GM19324 (cell line): ENCODE measurements around the gene RFX2.
"Not testable (repeated sequence)": the region's sequence is repeated elsewhere in the genome, so short reads cannot be mapped to it uniquely, and the experiment has no call there.

ENCODE experiments used
- ATAC-seq: cut with Tn5 transposase; IDR thresholded peaks from one replicate; pipeline ENCODE4 v1.9.1; 2021; ENCODE audit warnings: mild to moderate bottlenecking, moderate library complexity; ENCODE audit not compliant: unreplicated experiment, low FRiP score

The RFX2 gene

DNA sequence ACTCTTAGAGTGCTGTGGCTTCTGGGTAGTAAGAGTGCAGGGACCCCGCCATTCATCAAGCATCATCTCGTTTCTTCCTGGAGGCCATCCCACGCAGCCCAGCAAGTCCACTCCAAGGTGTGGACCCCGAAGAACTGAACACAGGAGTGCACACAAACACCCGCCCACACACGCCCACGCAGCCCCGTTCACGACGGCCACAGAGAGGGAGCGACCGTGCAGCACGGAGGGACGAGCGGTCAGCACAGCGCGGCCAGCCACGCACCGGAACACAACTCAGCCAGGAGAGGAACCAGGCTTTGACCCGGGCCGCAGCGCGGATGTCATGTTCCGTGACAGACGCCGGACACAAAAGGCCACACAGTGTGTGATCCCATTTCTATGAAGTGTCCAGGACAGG, 114.2 kb downstream of the RFX2 start:
- ATAC-seq = no peak

DNA sequence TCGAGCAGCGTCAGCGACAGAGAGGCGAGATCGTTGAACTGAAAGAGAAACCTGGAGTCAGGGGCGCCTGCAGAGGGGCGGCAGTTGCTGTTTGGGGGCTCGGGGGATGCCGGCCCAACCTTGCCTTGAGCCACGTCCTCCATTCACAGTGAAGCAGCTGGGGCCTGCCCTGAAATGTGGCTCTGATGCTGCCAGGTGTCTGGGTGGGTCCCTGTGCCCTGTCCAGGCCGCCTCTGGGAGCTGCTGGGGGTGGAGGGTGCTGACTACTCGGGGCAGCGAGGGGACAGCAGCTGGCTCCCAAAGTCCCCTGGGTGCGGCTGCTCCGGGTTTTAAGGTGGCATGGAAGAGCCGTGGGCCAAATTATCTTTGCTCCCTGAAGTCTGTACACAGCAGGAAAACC, 114.7 kb downstream of the RFX2 start:
- no peak for ATAC-seq

DNA sequence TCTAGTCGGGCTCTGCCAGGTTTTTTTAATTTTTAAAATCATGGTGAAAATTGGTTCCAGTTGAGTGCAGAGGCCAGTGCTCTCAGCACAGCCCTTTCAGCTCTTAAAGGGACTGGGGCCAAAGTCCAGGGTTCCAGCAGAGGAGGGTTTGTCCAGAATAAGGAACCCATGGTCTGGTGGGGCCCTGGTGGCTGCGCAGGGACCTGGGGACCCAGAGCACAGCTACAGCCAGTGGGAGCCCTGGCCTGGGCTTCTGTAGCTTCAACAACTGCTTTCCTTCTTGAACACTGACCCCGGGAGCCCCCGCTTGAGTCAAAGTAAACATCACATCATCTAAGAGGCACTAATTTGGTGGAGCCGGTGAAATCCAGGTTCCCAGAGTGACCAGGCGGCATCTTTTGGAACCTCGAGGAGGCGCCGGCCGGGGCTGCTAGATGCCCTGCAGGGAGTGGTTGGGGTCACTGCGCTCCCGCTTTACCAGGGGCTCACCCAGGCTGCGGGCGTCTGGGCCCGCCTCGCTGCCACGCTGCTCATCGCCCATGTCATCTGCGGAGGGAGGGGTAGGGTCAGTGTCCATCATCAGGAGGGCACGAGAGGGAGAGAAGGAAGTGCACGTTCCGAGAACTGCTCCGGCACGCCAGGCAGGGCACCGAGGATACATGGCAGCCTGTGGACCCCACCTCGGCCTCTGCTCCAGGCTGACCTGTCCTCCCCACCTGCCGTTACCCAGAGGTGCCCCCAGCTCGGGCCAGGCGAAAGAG, 115.7 kb downstream of the RFX2 start:
- ATAC-seq = no peak

DNA sequence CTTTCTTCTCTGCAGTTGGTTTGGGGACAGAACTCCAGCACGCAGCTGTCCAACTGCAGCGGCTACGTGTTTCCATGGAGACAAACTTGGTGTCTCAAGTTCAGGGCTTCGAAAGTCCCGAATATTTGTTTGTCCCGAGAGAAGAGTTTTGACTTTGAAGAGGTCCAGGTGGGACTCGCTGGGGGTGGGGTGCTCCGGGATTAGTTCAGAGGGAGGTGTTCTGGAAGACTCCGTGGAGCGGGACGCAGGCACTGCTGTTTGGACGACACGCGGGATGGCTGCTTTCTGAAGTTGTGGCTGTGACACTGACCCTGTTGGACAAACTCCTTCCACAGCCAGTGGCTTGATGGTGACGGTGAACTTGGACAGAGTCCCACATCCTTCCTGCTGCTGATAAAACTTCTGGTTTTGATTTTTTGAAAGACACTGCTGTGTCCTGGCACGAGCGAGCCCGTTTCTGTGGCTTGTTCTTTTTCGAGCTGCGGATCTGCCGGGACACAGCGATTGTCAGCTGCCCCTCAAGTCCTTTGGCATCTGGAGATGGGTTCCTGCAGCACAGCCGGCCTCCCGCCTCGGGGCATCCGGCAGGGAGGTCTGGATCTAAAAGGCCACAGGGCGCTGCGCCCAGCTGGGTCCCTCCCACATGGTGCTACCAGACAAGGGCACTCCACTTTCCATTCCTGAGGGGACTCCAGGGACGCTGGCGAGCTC, 116.5 kb downstream of the RFX2 start:
- no peak for ATAC-seq

DNA sequence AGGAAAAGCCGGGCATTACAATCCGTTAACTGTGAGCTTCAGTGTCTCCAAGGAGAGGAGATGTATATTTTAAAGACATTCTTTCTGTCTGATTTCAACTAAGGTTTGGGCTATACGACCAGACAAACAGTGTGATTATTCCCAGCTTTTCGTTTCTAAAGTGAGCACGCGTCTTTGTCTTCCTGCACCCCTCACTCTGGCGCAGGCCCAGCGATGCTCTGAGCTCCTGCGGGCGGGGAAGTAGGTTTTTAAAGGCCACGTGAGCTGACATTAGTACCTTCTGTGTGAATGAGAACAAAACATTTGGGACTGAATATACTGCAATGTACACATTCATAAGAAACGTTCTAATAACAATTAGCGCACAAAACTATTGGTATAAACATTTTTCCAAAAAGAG, 117.1 kb downstream of the RFX2 start:
- ATAC-seq = no peak

DNA sequence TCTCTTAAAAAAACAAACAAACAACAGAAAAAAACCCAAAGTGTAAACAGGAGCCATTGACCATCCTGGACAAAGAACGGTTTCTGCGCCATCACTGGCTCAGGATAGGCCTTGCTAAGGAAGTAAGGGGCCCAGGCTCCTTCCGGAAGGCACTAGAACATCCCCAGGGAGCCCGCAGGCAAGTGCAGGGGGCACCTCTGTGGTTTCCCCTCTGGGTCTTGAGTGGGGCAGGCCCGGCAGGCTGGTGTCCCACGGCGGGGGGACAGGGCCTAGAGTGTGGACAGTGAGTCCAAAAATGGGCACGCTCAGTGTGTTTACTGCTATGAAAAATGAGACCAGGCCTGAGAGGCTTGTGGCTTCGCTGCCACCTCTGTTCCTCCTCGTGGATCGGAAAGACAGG, 117.5 kb downstream of the RFX2 start:
- ATAC-seq = no peak

DNA sequence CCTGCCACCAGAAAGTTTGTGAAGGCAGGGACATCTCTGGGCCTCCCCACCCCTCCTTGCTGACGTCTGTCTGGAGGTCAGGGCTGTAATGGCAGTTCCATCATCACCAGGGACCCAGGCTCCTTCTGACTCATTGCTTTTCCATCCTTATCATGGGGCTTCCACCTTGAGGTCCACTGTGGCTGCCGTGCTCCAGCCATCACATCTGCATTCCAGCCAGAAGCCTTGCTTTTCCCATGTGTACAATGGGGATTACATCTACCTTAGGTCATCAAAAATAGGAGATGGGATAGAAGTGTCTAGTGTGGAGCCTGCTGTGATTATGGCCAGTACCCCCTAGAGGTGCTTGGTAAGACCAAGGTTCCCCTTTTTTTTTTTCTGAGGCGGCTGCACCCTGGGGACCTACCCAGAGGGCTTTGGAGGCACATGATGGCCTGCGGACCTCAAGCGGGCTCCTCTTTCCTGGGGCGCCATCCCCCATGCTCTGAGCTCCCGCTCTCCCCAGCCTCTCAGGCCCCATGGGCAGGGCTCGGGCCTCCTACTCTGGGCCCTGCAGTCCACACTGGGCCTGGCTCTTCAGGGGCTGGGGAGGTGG, 119.0 kb downstream of the RFX2 start:
- no peak for ATAC-seq

DNA sequence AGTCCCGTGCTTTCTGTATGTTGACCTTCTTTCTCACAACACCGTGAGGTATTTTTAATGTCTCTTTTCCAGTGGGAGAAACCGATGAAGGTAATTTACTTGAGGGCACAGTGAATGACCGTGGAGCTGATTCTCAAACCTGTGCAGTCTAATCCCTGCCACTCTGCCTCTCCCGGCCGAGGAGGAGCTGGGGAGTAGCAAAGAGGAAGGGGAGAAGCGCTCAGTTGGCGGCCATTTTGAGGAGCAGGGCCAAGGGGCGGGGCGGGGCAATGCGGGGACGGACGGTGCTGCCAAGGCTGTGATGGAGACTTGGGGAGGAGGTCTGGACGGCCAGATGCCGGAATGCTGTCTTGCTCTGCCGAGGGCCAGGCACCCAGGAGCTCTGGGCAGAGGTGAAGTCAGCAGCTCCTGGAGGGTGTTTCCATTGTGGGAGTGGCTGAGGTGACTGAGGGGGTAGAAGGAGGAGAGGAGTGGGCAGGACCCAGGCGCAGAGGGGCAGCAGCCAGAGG, 120.0 kb downstream of the RFX2 start:
- ATAC-seq = no peak

DNA sequence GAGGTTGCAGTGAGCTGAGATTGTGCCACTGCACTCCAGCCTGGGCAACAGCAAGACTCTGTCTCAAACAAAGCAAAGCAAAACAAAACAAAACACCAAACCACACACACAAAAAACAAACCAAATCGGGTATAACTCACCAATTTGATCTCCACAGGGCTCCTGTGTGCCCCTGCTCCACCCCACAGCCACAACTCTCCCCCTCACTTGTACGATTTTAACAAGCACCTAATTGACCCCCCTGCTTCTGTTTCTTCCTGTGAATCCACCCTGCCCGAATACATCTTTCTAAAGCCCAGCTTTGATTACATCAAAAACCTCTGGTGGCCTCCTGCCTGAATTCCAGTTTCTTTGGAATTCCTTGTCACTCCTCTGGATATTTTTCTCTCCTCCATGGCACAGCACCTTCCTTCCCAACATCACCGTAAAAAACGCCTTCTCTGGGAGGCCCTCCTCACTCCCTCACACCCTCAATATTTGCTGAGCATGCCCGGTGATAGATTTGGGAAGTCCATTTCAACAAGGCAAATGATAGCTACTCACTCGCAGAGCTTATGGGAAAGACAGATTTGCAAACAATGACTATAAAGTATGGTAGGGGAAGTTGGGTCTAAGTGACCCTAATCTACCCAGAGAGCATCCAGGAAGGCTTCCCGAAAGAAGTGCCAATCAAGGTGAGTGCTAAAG, 120.8 kb downstream of the RFX2 start:
- no peak for ATAC-seq

DNA sequence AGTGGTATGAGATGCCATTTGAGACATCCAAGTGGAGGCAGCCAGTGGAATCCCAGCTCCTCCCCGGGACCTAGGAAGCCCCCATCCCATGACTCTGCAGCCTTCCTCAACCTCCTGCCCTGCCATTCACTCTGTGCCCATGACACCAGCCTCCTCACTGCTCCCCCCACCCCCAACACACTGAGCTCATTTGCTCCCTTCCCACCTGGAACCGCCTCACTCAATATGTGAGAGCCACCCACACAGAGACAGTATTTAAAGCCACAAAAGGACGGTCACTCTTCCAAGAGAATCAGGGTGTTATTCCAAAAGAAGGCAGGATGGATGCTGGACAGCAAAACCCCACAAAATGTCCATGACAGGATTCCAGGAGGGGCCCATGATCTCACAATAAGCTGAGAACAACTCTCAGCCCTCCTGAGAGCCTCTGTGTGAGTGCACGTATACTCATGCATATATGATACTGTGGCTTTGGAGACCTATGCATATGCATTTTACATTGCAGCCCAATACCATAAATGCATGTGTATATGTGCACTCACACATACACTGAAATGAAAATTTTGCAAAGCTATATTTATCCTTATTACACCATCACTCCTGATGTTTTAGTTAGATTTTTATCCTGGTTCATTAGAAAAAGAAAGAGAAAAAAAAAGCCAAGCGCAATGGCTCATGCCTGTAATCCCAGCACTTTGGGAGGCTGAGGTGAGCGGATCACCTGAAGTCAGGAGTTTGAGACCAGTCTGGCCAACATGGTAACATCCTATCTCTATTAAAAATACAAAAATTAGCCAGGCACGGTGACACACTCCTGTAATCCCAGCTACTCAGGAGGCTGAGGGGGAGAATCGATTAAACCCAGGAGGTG, 121.5 kb downstream of the RFX2 start:
- no peak for ATAC-seq

DNA sequence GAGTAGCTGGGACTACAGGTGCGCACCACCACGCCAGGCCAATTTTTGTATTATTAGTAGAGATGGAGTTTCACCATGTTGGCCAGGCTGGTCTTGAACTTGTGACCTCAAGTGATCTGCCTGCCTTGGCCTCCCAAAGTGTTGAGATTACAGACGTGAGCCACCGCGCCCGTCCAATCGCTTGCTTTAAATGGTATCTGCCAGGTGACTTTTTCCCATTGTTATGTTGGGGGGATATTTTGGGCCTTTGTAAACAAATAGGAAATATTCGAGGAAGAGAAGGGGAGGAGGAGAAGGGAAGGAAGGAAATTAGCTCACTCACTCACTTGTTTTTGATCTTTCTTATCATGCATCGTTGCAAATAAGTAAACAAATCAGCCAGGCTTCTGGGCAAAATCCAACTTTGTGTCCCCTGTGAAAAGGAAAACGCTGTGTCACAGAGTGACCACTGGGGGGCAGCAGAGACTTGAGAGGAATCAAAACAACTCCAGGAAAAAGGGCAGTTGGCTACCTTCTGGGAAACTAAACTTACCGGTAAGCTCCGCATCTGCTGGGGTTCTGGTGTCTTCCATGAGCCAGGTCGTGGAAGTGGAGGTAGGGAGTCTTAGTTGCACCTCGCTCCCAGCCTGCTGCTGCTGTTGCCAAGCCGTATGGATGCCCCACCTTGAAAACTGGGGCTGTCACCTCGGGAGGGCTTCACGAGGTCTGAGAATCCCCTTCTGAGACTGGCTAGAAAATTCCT, 123.1 kb downstream of the RFX2 start:
- no peak for ATAC-seq

DNA sequence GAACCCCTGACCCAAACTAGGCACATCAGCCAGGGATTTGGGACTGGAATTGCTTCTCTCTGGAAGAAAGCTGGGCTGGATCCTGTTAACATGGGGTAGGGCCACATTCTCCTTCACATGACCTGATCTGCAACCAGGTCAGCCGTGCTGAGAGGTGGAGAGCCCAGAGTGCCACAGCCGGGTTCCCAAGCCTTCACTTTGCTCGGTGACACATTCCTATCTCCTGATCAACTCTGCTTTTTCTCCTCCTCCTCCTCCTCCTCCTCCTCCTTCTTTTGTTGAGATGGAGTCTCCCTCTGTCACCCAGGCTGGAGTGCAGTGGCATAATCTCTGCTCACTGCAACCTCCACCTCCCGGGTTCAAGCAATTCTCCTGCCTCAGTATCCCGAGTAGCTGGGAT, 124.5 kb downstream of the RFX2 start:
- ATAC-seq = not testable (repeated sequence)

DNA sequence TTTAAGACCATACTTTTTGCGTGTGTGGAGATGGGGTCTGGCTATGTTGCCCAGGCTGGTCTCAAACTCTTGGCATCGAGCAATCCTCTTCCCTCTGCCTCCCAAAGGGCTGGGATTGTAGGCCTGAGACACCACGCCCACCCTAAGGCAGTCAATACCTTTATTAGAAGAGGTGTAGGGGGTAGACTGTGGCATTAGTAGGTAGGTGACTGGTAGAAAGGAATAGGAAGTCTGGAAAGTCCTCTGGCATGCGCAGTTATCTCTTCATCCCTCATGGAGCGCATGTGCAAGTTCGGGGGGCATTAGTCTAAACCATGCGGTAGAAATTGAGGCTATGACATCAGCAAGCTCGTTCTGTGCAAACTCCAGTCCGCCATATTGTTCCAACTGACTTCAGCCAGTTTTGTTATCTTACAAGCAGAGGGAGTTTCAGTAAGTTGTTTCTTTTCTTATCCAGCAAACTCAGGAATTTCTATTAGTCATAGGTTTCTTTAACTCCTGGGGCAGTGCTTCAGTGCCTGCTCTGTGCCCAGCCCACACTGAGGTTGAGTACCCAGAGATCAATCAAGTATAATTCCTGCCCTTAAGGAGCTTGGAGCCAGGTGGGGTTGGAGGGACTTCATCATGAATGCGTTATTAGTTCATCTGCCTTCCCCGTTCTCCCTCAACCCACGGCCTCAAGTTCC, 125.1 kb downstream of the RFX2 start:
- ATAC-seq = no peak

DNA sequence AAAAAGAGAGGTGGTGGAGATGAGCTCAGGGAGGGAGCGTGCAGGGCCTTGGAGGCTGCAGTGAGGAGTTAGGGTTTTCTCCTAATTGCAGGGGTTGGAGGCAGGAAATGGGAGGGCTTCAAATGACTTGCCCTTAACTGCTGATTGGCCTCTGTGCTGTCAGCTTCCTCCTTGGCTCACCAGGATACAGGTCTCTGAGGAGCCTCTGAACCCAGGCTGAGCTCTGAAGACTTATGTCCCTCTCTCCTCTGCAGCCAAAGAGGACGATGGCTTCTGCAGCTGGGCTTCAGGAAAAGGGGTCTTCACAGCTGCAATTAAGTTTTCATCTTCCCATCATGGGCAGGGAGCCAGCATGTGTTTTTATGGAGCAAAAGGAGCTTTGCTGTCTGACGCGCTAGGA, 125.7 kb downstream of the RFX2 start:
- no peak for ATAC-seq

DNA sequence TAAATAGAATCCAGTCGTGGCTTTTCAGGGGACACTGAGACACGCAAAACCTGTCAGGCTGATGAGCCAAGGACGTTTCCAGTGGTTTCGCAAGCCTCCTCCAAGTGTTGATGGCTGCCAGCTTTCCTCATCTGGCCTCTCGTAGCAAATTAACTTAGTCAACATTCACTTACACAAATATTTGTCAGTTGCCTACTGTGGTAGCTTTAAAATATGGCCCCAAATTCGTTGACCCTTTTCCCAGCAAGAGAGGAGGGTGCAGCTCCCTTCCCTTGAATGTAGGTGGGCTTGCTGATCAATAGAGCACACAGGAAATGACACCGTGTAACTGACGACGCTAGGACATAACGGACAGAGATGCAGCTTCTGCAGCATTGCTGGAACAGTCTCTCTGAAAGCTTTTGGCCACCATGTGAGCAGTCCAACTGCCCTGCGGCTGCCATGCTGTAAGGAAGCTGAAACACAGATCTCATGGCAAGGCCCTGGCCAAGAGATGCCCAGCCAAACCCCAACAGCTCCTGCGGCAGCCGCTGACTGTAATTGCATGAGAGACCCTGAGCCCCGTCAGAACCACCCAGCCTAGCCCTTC, 126.8 kb downstream of the RFX2 start:
- ATAC-seq = no peak

DNA sequence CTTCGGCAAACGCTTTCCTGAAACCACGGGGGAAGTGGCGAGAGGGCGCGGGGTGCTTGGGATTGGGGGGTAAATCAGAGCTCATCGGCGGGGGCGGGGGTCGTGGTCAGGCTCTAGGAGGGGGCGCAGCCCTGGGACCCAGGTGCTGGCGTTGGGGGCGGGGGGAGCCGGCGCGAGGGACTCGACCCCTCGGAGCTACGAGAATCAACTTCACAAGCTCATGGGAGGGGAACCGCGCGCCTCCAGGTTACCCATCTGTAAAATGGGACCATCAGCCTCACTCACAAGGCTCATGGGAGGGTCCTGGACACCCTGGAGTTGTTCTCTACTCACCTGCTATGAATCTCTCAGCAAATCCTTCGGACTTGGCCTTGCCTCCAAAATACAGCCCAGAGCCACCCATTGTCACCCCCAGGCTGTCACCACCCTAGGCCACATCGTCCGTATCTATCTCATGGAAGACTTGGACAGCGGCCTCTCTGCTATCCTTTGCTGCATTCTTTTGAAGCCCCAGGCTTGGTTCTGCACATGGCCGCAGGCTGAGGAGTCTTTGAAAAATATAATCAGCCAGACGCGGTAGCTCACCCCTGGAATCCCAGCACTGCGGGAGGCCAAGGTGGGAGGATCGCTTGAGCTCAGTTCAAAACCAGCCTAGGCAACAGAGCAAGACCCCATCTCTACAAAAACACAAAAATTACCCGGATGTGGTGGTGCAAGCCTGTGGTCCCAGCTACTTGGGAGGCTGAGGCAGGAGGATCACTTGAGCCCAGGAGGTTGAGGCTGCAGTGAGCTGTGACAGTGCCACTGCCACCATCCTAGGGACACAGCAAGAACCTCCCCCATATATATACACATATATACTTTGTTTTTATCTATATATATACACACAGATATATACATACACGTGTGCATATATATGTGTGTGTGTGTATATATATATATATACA, 131.4 kb downstream of the RFX2 start:
- ATAC-seq = no peak
